8988T (cell line): ENCODE data around the gene PCNX1.
"Not testable (repeated sequence)": the region's sequence is repeated elsewhere in the genome, so short reads cannot be mapped to it uniquely, and the experiment has no call there.

ENCODE experiments used
- DNase-seq: peaks from one replicate; pipeline ENCODE4 v3.0.0; 2011

Gene PCNX1

DNA sequence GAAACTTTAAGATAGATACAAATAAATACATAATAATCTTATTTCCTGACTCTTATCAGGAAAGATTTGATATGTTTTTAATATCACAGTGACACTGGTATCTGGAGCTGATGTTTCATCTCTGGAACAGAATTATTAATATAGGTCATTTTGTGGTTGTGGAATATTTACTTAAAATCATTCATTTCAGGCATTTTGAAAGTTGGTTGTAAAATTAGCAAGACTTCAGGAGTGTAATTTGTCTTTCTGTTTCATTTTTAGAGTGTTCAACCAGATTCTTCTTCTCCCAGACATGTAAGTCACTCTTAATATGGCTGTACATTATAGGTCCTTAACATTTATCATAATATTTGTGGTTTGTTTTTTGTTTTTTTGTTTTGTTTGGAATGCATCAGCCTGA lies 115.7 kb downstream of the PCNX1 start:
- DNase-seq, result no peak

DNA sequence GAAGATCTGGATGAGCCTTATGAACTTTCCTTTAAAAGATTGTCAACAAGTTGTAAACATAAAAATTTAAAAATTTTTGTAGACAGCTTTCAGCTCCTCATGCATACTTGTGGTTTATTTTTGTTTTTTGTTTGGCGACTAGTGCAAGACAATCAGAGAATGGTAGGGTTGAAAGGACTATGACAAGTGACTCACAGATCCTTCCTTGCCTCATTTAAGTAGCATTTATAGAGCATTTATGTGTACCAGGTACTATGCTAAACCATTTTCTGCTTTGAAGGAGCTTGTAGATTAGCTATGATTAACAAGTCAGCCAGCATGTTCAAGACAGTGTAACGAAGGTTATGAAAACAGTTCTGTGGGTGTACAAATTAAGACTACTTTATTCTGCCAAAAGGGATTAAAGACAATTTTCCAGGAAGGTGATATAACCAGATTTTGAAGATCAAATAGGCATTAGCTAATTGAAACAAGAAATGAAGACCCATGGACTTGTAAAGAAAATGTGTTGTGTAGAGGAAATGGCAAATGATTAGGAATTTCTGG lies 122.0 kb downstream of the PCNX1 start:
- DNase-seq, result no peak

- DNase-seq, result no peak
Observed at GRCh38 chr14:71031000-71031399, 123.7 kb downstream of the PCNX1 start.

GRCh38 chr14:71036433-71036832 lies 129.2 kb downstream of the PCNX1 start:
- no peak for DNase-seq

- DNase-seq, result no peak
Observed at GRCh38 chr14:71048393-71048792, 141.1 kb downstream of the PCNX1 start.

DNA sequence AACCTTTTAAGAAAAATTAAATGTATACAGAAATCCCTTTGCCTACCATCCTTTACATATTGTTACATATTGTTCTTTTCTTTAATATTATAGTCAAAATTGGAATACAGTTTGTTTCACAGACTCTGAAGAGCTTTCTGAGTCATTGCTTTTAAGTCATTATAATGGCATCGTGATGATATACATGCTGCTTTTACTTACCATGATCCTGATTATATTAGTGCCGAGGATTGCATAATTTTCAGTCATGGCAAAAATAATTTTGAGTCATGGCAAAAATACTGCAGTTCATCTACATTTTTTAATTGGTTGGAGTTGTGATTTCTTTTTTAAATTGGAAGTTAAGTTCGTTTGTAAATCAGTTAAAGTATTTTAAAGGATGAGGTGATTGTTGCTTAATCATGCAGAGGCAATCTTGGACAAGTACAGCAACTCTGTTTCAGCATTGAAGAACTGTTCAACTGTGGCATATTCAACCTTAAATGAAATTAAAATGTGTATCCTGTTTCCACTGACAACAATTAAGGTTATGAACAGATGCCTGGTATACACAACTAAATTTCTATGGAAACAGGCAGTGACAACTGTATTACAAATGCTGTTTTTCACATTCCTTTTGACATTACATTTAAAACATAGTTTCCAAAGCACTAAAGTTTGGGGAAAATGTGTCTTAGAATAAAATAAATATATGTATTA lies 142.3 kb downstream of the PCNX1 start:
- DNase-seq, result no peak

GRCh38 chr14:71050227-71050823 lies 143.1 kb downstream of the PCNX1 start:
- no peak for DNase-seq

- no peak for DNase-seq
Observed at GRCh38 chr14:71054706-71055105, 147.4 kb downstream of the PCNX1 start.

DNA sequence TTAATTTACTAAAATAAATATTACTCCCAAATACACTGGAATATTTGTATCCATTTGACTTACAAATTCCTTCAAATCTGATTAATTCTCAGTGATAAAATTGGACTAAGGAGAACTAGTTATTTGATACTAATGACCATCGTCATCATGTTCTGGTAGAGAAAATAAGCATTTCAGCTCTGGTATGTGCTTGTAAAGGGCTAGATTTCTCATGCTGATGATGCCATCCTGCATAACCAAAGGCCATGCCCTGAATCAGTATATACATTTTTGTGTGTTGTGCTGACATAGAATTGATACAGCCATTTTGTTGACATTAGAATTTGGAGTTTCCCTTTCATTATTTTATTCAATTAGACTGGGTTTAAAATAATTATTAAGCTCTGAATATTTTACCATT lies 148.9 kb downstream of the PCNX1 start:
- no peak for DNase-seq

DNA sequence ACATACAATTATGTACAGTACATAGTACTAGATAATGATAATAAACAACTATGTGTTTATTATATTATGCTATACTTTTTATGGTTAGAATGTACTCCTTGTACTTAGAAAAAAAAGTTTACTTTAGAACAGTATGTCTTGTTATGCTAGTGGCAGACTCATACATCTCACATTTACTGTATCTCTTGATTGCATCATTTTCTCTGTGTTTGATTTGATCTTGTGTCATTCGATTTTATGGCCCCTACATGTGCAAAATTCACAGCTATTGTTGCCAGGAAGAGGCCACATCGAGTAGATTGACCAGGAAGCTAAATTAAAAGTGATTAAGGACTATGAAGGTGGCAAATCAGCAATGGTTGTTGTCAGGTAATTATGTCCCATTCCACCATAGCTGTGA lies 153.0 kb downstream of the PCNX1 start:
- DNase-seq, result no peak

DNA sequence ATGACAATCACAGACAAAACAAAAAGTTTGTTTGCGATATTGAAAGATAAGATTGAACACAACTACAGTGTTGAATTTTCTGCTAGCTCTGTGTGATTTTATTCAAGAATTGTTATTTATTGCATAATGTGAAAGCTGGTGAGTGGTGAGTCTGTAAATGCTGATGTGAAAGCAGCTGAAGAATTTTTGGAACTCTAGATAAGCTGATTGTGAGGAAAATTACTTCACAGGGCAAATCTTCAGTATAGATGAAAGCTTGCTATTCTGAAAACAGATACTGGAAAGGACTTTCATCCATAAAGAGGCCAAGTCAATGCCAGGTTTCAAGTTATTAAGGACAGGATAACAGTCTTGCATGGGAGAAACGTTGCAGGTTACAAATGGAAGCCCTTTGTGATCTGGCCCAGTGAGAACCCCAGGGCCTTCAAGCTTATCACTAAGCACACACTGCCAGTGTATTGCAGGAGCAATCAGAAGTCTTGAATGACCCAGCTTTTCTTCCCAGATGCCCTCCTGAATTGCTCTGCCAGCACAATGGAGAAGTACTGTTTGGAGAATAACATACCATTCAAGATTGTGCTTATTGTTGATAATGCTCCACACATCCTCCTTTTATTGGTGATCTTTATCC lies 153.7 kb downstream of the PCNX1 start:
- no peak for DNase-seq

DNA sequence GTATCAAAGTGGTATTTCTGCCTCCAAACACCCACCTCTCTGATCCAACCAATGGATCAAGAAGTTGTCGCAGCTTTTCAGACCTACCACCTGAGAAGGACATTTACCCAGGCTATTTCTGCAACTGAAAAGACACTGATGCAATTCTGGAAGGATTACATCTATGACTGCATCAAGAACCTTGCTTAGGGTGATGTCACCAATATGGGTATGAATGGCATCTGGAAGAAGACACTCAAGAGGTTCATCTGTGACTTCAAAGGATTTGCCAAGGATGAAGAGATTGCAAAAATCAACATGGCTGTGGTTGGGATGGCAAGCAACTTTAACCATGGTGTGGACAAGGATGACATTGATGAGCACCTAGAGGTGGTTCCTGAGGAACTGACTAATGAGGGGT lies 154.2 kb downstream of the PCNX1 start:
- DNase-seq, result no peak

- DNase-seq, result no peak
Observed at GRCh38 chr14:71062581-71063303, 155.5 kb downstream of the PCNX1 start.

GRCh38 chr14:71063351-71063750 lies 156.1 kb downstream of the PCNX1 start:
- no peak for DNase-seq

DNA sequence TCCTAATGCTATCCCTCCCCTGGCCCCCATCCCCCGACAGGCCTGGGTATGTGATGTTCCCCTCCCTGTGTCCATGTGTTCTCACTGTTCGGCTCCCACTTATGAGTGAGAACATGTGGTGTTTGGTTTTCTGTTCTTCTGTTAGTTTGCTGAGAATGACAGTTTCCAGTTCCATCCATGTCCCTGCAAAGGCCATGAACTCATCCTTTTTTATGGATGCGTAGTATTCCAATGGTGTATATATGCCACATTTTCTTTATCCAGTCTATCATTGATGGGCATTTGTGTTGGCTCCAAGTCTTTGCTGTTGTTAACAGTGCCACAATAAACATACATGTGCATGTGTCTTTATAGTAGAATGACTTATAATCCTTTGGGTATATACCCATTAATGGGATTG lies 157.5 kb downstream of the PCNX1 start:
- not testable (repeated sequence) for DNase-seq

DNA sequence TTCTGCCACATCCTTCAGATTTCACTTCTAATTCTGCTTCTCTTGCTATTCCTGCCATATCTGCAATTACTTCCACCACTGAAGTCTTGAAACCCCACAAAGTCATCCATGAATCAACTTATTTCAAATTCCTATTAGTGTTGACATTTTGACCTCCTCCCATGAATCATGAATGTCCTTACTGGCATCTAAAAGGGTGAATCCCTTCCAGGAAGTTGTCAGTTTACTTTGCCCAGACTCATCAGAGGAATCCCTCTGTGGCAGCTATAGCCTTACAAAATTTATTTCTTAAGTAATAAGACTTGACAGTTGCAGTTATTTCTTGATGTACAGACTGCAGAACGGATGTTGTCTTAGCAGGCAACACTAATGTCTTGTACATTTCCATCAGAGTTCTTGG lies 162.9 kb downstream of the PCNX1 start:
- DNase-seq, result no peak

DNA sequence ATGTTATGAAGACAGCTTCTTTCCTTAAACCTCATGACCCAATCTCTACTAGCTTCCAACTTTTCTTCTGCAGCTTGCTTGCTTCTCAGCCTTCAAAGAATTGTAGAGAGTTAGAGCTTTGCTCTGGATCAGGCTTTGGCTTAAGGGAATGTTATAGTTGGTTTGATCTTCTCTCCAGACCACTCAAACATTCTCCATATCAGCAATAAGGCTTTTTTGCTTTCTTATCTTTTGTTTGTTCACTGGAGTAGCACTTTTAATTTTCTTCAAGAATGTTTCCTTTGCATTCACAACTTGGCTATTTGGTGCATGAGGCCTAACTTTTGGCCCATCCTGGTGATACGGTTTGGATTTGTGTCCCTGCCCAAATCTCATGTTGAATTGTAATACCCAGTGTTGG lies 163.8 kb downstream of the PCNX1 start:
- DNase-seq, result no peak

DNA sequence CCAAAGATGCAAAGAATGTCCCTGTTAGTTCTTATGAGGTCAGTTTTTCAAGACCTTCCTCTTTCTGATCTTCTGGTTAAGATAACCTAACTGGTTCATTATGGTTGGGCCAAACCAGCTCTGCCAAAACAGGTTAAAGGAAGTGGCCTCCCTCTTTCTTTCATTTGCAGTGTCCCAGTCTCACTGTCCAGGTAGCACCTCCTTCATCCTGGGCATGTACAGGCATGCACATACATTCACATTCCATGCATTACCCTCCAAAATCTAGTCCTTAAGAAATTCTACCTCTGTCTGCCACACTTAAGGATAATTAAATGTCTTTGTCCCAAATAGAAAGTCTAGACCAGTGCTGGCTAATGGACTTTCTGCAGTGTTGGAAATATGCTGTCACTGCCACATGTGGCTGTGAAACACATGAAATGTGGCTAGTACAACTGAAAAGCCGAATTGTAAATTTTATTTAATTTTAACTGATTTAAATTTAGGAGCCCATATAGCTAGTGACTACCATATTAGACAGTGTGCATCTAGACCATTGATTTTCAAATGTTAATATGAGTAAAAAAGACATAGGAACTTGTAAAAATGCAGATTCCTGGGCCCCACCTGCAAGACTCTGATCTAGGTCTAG lies 169.3 kb downstream of the PCNX1 start:
- DNase-seq, result no peak

- no peak for DNase-seq
Observed at GRCh38 chr14:71078500-71078899, 171.2 kb downstream of the PCNX1 start.

GRCh38 chr14:71086567-71086966 lies 179.3 kb downstream of the PCNX1 start:
- DNase-seq, result no peak

GRCh38 chr14:71089971-71090370 lies 182.7 kb downstream of the PCNX1 start:
- no peak for DNase-seq

- no peak for DNase-seq
Observed at GRCh38 chr14:71094722-71095121, 187.5 kb downstream of the PCNX1 start.

DNA sequence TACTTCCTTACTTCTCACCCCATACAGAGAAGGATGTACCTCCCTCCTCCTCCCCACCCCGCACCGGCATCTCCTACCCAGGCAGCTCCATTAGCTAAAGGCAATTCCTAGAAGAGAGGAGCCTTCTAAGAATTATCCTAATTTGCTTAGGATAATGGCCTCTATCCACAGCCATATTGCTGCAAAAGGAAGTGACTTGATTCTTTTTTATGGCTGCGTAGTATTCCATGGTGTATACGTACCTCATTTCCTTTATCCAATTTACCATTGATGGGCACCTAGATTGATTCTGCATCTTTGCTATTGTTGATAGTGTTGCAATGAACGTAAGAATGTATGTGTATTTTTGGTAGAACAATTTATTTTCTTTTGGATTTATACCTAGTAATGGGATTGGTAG lies 189.7 kb downstream of the PCNX1 start:
- DNase-seq, result no peak
